COR-L47 (cell line): ENCODE results near the gene CHMP4A.
"Not testable (repeated sequence)": the region's sequence is repeated elsewhere in the genome, so short reads cannot be mapped to it uniquely, and the experiment has no call there.

Source experiments
- DNase-seq: peaks from one replicate; lab custom pipeline; 2025; lab: John Stamatoyannopoulos, UW

CHMP4A gene

DNA sequence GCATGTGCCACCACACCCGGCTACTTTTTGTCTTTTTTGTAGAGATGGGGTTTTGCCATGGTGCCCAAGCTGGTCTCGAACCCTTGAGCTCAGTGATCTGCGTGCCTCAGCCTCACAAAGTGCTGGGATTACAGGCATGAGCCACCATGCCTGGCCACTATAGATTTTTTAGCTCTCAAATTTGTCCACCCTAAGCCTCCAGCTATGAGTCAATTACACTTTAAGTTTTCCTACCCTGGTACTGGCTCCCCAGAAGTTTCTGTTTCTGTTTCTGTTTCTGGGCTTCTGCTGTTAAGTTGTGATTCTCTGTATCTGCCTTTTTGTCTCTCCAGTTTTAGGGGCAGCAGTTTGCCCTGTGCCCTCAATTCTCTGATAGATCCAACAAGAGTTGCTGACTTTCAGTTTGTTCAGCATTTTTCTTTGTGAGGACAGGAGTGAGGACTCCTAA lies 33.5 kb upstream of the CHMP4A start:
- no peak for DNase-seq

DNA sequence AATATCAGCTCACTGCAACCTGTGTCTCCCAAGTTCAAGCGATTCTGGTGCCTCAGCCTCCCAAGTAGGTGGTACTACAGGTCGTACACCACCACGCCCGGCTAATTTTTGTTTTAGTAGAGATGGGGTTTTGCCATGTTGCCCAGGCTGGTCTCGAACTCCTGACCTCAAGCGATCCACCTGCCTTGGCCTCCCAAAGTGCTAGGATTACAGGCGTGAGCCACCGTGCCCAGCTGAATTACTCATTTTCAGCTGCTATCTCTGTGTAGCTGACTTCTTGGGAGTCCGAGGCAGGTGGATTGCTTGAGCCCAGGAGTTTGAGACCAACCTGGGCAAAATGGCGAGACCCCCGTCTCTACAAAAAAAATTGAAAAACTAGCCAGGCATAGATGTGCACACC lies 32.1 kb upstream of the CHMP4A start:
- DNase-seq: not testable (repeated sequence)

DNA sequence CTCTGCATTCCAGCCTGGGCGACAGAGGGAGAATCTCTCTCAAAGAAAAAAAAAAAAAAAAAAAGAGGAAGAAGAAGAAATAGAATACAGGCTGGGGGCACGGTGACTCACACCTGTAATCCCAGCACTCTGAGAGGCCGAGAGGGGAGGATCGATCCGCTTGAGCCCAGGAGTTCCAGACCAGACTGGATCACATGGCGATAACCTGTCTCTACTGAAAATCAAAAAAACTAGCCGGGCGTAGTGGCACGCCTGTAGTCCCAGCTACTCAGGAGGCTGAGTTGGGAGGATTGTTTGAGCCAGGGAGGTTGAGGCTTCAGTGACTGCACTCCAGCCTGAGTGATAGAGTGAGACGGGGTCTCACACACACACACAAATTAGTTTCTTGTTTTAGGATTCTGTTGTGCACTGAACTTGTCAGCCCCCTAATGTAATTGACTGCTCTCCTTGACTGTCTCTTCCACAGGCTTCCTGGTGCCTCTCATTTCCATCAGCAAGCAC lies 30.1 kb upstream of the CHMP4A start:
- peak; percentile 12 for DNase-seq

DNA sequence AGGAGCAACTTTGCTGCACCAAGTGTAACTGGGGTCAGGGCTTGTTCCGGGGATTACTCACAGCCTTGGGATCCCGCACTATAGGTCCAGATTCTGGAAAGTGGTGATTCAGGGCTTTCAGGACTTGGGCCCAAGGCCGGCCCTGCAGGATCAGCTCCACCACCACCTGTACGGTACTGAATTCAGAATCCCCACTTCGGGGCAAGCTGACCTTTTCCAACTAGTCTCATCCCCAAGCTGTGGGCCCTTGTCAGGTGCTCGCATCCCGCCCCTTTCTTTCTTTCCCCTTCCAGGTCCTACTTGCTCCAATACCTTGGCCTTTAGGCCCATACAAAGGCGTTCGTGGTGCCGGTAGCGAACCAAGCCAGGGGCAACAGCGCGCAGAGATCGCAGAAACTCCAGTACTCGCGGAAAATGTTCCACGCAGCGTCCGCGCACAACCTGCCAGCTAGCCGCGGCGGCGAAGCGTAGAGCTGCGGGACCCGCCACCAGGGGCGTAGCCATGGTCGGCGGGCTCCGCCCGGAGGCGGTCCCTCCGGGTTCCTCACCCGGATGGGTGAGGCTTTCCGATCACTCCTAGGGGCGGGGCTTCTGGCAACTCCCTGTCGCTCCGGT lies 28.6 kb upstream of the CHMP4A start:
- peak; percentile 93 for DNase-seq

DNA sequence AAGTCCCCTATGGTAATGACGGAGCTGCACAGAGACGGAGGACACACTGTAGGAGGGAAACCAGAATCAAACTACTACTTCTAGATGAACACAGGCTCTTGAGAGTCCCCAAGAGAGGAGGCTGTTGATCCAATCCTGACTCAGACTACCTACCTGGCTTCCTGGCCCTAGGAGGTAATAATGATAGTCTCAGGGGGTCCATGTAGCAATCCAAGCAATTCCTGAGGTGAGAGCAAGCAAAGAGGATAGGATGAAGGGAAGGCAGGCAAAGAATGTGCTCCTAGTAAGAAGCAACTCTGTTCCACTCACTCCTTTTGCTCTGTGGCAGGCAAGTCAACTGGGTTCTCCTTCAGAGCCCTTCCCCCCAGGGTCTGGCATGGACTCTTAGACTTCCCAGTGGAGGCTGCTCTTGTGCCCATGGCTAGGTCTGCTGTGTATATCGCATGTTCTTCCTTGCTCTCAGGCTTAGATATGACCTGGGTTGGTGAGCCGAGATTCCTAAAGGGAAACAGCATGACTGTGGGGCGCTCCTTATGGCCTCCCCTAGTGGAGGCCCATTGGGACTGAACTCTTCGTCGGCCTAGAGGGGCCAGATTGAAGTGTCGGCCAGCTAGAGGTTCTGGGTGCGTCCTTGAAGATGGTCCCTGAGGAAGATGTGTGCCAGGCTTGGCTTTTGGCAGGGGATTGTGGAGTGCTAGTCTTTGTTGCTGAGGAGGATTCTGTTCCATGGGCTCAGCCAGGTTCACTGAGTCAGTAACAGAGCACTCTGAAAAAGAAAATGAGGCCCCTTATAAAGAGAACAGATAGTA lies 27.0 kb upstream of the CHMP4A start:
- DNase-seq: no peak

DNA sequence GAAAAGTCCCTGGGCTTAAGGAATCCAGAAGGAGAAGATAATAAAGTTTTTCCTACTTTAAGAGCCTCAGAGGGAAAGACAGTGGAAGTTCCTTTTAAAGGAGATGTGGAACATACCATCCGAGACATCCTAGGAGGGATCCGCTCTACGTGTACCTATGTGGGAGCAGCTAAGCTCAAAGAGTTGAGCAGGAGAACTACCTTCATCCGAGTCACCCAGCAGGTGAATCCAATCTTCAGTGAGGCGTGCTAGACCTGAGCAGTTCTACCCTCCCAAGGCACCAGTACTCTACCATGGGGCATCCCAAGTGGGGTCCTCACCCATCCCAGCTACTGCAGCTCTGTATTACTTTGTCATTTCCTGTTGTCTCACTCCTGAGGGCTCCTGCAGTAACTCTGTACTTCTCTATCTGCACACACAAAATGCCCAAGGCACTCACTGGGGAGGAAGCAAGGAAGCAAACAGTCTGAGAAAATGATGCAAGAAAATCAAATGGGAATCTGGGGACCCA lies 25.3 kb upstream of the CHMP4A start:
- DNase-seq: no peak

DNA sequence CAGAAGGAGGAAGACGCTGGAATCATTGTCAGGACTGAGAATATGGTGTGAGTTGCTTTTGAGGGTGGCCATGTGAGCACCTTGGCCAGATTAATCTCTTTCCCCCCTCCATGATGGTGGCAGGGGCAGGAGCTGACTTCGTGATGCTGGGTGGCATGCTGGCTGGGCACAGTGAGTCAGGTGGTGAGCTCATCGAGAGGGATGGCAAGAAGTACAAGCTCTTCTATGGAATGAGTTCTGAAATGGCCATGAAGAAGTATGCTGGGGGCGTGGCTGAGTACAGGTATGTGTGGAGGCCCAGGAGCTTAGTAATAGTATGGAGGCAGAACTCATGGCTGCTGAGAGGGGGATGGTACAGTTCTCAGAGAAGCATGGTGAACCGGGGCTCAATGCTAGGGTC lies 24.8 kb upstream of the CHMP4A start:
- DNase-seq: no peak

DNA sequence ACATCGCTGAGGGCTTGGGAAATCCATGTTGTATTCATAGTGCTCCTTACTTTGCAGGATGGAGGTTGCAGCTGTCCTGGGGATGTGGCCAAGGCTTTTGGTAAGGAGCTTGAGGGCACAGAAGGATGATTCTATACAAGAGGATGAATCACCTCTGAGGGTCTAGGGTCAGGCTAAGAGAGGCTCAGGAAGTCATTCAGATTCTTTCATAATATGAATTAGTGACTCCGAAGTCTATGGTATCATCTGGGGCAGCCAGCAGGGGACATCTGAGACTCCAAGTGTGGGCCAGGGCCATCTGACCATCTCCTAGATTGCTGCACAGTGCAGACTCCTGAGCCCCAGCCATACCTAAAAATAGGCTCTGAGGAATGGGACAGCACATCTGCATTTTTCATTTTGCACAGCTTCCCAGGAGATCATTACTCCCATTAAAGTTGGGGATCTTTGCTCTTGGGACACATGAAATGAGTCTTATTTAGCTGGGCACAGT lies 24.2 kb upstream of the CHMP4A start:
- DNase-seq: no peak

DNA sequence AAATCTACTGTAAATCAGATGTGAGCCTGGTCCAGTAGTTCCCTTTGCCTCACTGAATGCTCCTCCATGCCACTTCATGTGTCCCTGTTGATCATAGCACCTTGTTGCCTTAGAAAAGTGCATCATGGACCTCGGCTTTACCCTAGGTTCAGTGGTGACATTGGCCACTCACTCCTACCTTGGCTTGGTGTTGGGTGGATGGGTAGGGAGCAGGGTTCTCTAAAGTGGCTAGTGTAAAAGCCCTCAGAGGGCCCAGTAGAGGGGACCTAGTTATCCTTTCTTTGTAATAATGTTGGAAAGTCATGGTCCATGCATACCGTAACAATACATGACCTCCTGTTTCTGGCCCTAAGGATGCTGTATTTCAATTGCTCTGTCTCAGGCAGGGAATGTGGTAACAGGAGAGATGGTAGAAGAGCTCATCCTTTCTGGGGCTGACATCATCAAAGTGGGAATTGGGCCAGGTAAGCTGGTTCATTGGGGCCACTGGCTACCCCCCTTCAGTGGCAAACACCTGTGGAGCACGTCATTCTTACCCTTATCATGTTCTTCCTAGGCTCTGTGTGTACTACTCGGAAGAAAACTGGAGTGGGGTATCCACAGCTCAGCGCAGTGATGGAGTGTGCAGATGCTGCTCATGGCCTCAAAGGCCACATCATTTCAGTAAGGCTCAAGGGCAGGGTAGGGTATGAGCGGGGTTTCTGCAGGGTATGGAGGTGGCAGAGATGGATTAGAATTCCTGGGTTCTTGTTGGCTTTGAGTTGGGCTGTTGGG lies 23.6 kb upstream of the CHMP4A start:
- DNase-seq: no peak

DNA sequence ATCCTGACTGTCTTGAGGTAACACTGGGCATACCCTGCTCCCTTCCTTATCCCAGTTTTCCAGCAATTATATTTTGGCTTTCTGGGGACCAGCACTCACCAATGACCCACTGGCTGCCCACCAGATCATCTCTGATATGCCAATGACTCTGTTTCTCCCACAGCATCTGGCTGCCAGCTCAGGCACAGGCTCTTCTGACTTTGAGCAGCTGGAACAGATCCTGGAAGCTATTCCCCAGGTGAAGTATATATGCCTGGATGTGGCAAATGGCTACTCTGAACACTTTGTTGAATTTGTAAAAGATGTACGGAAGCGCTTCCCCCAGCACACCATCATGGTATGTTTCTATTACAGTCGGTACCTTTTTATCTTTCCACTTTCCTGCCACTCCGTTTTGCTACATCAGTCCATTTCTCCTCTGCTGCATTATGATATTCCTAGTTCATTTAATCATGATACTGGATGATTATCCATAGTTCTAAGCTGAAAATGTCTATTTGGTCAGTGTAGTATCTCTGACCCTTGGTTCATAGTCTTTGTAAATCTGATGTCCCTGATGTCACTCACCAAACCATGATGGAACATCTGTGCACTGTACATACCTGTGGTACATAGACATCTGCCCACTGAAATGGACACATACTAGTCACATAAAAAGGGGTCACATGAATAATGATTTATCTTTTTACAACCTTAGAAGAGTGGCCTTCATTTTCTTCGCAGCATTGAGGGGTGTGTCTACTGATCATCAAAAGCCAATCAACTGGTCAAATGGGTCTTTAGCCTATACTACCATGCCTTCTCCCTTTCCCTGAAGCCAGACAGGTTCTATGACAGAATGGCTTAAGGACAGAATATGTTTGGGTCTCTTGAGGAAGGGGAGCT lies 22.8 kb upstream of the CHMP4A start:
- DNase-seq: no peak

DNA sequence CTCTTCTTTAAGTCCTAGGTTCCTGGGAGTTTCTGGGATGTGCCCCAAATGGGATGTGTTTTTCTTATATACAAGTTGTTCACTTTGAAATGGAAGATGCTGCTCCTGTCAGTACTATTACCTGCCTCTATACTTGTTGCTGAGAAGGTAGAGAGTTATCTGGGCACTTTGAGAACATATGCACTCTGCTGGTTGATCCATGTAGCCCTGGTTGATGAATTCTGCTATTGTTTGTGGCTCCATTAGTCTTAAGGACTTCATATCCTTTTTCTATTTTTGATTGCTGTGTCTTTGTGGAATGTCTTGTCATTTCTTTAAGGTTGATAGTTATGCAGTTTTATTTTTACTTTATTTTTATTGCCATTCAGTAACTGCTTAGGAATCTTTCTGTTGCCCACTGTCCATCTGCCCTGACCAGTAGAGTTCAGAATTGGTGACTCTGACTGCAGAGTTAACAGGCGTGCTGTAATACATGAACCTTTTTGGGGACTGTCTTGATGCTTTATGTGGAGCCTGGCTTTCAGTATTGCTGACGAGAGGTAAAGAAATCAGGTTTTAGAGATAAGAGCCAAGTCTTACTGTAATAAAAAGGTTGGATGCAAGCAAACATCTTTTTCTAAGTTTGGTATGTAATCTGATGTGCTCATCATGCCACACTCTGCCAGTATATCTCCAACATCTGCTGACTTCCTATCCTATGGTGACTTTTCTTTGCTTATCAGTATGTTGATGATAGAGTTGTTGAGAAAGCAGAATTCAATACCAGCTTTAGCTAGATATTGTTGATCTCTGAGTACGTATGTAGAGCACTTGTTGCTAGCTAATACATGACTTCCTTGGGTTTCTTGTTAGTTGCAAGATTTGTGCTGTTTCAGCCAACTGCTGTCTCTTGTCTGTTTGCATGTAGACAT lies 21.1 kb upstream of the CHMP4A start:
- no peak for DNase-seq

DNA sequence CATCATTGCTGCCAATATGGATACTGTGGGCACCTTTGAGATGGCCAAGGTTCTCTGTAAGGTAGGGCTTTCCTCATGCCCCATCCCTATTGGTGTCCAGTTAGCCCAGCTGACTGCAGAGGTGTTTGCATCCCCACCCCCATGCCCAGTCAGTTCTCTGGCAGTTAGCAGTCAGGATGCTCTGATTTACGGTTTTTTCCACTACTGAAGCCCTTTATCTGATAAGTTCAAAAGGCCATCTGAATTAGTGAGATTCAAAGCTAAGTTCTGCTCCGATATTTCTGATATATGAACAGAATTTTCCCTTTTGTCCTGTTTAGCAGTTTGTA lies 20.2 kb upstream of the CHMP4A start:
- DNase-seq: no peak

DNA sequence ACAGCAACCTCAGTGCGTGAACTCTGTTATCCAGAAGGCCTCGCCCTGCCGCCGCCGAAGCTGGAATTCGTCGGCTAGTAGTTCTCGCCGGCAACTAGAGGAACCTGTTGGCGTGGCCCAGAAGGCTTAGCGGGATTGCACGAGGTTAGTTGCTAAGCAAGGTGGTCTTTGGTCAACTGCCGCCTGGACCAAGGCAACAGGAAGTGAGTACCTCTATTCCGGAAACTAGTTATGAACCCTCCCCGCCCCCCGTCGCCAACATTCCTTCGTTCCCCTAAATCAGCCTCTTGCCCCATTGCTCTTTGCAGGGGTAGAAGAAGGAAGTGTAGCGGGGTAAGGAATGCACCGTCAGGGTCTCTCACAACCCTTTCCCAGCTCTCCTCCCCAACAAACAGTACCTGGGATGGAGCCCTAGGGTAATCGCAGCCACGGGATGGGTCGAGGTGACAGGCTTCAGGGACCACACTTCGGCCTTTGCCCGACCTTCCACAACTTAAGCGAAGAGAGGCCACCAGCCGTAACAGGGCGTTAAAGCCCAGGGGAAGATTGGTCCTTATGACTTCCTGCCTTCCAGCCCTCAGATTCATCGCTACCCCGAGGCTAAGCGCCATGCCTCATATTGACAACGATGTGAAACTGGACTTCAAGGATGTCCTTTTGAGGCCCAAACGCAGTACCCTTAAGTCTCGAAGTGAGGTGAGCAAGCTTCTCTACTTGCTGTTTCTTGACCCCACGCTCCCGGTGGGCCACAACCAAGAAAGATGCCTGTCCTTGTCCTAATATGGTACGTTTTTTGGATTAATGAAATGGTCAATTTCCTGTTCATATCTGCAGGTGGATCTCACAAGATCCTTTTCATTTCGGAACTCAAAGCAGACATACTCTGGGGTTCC lies 19.6 kb upstream of the CHMP4A start, which contains the start of gene GMPR2:
Gene GMPR2 (plus strand): TSS at position 285 of the 893 bp plus-strand sequence. CDS start 325 bp downstream, at position 610.
- no peak for DNase-seq

DNA sequence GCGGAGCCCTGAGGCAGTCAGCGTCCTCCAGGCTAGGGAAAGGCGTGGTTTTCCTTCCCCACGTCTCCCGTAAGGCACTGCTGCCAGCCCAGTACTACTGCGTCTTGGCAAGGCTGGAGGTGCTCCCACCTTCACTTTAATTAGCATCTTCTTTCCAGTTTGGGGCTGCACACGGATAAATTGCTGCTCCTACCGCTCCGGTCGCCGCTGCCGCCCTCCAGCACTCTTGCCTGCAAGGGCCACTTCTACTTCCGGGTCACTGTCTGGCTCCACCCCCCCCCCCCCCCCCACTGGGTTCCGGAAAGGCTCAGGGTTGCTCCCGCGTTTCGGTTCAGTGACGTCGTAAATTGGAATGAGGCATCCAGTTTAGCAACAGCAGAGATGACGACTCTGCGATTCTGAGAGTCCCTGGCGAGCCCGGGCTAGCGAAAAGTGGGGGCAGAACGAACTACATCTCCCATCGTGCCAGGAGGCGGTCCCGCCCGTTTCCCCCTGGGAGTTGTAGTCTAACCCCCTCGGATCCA lies 18.9 kb upstream of the CHMP4A start, which contains the start of gene NEDD8:
Gene NEDD8 (minus strand): TSS at position 247 of the 524 bp plus-strand sequence. CDS start 100 bp downstream, at position 147.
- DNase-seq: peak; percentile 75

DNA sequence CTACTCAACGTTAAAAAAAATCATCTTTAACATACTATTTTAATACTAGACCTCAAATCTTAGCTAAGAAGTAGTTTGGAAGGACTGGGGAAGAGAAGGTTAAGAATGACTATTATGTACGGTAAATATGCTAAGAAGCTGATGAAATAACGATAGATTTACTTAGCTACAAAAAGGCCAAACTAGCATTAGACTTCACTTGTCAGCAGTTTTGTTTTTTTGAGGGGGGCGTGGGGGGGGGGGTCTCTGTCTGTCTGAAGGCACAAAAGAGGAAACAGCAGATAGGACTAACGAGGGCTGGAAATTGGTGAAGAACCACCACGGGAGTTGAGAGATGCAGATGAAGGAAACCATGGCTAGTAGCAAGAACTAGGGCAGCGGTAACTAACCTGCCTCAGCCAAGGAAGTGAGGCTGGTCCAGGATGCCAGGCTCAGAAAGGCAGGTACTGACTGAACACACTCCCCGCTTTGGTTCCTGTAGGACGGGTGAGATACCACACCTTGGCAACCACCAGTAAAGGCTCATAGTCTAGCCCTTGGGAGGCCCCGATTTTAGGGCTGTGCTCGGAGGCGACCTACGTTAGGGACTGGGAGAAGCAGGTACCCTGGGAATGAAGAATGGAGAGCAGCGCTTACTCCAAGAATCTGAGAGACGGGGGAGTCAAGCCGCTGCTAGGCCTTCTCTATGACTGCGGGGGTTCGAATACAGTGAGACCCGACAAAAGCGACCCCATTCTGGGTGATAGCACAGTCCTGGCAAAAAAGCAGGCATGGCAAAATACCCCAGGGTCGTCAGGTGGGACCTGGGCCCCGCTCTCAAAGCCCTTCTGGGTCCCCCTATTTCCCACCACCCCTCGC lies 18.2 kb upstream of the CHMP4A start:
- no peak for DNase-seq

DNA sequence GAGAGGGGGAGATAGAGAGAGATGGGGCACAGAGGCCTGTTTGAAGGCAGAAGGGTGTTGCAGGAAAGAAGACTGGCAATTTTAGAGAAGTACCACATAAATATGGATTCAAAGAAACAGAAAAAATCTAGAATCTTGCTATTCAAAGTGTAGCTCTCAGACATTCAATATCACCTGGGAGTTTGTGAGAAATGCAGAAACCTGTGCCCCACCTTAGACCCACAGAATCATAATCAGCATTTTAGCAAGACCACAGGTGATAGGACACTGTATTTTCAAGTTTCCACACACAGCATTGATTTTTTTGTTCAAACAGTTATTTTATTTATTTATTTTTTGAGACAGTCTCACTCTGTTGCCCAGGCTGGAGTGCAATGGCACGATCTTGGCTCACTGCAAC lies 15.6 kb upstream of the CHMP4A start:
- no peak for DNase-seq

DNA sequence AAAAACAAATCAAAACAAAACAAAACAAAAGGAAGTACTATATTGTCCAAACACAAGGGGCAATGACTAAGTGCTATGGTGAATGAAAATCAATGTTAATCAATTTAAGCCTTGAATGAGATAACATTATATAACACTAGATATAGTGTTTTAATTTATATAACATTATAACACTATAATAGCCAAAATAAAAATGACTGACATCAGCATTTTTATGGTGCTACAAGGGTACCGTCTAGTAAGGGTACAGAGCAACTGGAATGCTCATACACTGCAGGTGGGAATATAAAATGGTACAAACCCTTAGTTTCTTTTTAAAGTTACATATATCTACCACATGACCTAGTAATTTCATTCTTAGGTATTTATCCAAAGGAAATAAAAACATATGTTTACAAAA lies 13.2 kb upstream of the CHMP4A start:
- no peak for DNase-seq

DNA sequence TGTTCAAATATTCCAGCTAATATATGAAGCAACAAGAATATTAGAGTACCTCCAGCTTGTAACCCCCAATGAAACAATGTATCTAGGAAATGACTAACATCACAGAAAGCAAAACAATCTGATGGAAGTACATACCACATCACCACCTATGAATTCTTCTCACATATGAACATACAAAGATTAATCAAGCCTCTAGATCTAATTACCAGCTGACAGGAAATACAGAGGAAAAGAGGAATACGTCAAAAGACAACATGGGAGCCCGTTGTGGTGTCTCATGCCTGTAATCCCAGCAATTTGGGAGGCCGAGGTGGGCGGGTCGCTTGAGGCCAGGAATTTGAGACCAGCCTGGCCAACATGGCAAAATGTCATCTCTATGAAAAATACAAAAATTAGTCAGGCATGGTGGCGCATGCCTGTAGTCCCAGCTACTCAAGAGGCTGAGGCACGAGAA lies 11.4 kb upstream of the CHMP4A start:
- DNase-seq: no peak
